Gastroesophageal sphincter (tissue), 3 donors: ENCODE results near the gene AGRN.

Experiments
- CTCF ChIP-seq, 4 experiments: fragments of 200-600 bp in 2 of 4; fragments of 450-650 bp in 2 of 4; sonication (generic) in 1 of 4; IDR thresholded peaks; one replicate each; pipeline ENCODE4 v1.5.1; 2017 to 2019; ENCODE audit warnings: antibody characterized with exemption in 4 of 4, mild to moderate bottlenecking in 2 of 4, moderate library complexity in 2 of 4
- POLR2A ChIP-seq, 2 donors: fragments of 450-650 bp; IDR thresholded peaks; one replicate each; pipeline ENCODE4 v1.6.1; 2017; ENCODE audit warnings: antibody characterized with exemption in 2 of 2, mild to moderate bottlenecking in 2 of 2, moderate library complexity in 1 of 2
- POLR2AphosphoS5 ChIP-seq: sonication (generic); formaldehyde crosslinking; IDR thresholded peaks from one replicate; pipeline ENCODE4 v1.6.1; 2017; ENCODE audit warnings: antibody characterized with exemption

- TF ChIP-seq CTCF (IDR thresholded peaks at IDR 0.05) (no peak), POLR2A (IDR thresholded peaks at IDR 0.05) (no peak), POLR2AphosphoS5 (no peak)
Observed at GRCh38 chr1:1089731-1090423, 70.0 kb downstream of the AGRN start.
